ENCODE measurements around the gene ZNF526.

DNA sequence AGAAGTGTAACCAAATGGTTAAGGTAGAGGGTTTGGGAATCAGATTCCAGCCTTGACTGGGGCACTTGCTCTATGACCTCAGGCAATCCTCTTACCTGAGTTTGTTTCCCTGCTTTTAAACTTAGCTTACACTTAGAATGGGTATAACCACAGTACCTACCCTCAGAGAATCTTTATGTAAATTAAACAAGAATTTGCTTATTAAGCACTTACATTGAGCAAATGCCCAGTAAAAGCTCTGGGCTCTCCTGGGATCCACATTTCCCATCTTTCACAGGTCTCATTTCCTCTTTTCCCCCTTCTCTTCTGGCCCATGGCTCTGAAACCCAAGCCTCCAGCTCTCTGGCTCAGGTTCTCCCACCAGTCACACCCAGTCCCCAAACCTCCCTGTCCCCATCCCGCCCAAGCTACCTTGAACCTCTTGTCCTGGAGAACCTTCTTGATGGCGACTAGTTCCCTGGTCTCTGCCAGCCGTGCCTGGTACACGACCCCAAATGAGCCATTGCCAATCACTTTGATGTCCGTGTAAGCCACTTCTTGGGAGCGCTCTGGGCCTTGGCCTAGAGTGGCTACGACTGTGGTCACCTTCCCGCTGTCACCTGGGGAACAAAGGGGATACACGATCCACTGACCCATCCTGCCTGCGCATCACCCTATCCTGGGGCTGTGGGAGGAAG lies 19.6 kb downstream of the ZNF526 start:
- TF ChIP-seq TAF1 (IDR thresholded peaks at IDR 0.05; ENCODE audit: borderline replicate concordance, insufficient read depth, low read length) (no peak), SIN3A (IDR thresholded peaks at IDR 0.05; ENCODE audit: borderline replicate concordance, insufficient read depth, low read length) (no peak), POLR2AphosphoS5 (IDR thresholded peaks at IDR 0.05; ENCODE audit: low read depth, low read length) (no peak), FOXP2 (optimal IDR thresholded peaks at IDR 0.05; ENCODE audit: borderline replicate concordance, extremely low read depth, extremely low read length, insufficient read depth) (no peak)
- TF ChIP-seq, protein P1, sequence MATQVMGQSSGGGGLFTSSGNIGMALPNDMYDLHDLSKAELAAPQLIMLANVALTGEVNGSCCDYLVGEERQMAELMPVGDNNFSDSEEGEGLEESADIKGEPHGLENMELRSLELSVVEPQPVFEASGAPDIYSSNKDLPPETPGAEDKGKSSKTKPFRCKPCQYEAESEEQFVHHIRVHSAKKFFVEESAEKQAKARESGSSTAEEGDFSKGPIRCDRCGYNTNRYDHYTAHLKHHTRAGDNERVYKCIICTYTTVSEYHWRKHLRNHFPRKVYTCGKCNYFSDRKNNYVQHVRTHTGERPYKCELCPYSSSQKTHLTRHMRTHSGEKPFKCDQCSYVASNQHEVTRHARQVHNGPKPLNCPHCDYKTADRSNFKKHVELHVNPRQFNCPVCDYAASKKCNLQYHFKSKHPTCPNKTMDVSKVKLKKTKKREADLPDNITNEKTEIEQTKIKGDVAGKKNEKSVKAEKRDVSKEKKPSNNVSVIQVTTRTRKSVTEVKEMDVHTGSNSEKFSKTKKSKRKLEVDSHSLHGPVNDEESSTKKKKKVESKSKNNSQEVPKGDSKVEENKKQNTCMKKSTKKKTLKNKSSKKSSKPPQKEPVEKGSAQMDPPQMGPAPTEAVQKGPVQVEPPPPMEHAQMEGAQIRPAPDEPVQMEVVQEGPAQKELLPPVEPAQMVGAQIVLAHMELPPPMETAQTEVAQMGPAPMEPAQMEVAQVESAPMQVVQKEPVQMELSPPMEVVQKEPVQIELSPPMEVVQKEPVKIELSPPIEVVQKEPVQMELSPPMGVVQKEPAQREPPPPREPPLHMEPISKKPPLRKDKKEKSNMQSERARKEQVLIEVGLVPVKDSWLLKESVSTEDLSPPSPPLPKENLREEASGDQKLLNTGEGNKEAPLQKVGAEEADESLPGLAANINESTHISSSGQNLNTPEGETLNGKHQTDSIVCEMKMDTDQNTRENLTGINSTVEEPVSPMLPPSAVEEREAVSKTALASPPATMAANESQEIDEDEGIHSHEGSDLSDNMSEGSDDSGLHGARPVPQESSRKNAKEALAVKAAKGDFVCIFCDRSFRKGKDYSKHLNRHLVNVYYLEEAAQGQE (IDR thresholded peaks at IDR 0.05; ENCODE audit: insufficient read depth in 1 of 2, low read depth in 2 of 2, low read length in 2 of 2): no peak

Measured in PFSK-1 (cell line).